NCI-H524 (cell line): Measurements from ENCODE around the gene GALNT18.

Experiments
- DNase-seq, 2 experiments: peaks; one replicate each; lab custom pipeline; 2025; lab: John Stamatoyannopoulos, UW

Gene GALNT18

DNA sequence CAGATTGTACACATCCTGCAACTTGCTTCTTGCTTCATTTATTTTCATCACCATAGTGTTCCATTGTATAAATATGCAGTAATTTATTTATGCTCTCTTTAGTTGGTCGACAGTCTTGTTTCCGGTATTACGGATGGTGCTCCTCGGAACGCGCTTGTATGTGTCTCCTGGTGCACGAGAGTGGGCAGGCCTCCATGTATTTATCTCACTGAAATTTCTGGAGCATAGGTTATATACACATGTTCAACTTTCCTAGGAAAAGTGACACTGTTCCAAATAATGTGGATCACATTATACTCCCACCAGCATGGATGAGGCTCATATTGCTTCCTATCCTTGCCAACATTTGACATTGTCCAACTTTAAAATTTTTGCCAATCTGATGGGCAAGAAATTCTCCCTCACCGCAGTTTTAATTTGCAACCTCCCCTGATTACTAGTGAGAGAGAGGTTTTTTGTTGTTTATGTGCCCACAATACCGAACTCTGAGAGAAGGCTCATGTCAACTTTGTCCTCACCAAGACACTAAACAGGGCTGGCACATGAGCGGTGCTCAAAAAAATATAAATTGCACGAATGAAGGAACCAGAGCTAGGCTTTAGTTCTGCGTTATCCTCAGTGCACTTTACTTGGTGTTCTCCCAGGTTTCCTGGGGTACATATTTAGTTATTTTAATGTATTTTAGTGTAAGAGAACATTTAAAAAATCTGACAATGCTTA lies 272.5 kb downstream of the GALNT18 start:
- DNase-seq: no peak

DNA sequence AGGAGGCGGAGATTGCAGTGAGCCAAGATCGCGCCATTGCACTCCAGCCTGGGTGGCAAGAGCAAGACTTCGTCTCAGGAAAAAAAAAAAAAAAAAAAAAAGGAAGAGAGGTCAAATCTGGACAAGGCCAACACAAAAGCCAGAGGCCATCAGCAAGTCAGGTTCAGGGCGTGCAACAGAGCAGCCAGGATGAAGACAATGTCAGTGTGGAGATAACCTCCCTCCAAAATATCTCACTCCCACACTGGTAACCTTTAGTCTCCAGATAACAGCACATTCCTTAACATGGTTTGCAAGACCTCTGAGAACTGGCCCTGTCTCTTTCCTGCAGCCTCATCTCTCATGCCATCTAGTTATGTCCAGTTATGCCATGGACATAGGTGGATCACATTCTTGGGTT lies 273.5 kb downstream of the GALNT18 start:
- no peak for DNase-seq

DNA sequence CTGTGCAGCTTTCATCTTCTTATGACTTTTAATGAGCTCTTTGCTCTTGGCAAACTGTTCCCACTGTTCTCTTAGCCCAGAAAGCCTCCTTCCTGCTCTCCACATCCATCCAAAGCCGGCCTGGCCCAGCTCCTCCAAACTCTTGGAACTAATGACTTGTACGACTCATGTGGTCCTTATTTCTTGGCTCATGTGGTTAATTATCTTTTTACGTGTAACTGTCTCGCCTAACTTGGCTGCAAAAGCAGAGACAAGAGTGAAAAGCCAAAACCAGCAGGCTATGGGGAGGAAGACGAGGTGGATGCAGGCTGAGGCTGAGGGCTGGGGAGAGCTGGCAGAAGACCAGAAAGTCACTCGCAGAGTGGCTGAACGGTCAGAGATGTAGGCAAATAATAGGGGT lies 274.2 kb downstream of the GALNT18 start:
- DNase-seq: no peak

DNA sequence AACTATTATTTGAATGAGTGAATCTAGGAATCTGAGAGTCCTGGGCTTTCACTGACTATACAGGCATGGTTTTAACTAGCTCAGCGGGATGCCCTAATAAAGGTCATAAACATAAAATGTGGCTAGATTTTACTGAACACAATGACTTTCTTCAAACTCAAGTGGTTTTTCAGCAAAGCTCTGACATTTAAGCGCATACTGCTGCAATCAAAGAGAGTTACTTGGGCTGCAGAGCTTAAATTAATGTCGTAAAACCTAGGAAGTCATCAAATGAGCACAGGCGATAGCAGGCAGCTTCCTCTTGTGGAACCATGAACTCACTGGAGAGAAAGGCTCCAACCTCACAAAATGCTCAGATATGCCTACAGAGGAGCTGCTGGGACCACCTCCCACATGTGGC lies 275.5 kb downstream of the GALNT18 start:
- DNase-seq: no peak

DNA sequence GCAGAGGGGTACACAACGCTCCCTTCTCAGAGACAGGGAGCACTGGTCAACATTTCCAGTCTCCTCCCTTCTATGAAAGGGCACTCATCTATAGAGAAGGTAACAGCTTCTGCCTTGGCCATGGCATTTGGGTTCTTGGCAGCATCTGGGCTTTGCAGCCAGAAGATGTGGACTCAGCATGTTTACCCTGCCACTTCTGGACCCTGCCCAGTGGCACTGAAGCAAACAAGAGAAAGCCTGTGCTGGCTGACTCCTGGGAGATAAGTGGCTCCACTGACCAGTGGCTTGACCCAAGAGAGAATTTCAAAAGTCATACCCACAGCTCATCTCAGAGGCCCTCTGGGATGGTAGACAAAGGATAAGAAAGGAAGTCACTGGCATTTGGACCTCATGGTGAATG lies 276.7 kb downstream of the GALNT18 start:
- DNase-seq: no peak

DNA sequence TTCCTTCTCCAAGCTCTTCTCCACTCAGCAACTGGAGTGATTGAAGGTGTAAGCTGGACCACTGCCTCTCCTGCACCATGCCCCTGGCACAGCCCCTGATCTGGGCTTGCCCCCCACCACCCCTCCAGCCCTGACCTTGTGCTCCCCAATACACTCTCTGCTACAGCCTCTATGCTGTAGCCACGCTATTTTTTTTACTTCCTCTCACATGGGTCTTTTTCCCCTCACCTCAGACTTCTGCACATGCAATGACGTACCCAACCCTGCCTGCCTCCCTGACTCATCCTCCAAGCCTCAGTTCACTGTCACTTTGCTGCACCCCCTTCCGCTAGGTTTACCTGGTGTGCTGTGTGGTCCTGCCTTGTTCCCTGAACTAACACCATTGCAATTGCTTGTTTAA lies 277.8 kb downstream of the GALNT18 start:
- no peak for DNase-seq

DNA sequence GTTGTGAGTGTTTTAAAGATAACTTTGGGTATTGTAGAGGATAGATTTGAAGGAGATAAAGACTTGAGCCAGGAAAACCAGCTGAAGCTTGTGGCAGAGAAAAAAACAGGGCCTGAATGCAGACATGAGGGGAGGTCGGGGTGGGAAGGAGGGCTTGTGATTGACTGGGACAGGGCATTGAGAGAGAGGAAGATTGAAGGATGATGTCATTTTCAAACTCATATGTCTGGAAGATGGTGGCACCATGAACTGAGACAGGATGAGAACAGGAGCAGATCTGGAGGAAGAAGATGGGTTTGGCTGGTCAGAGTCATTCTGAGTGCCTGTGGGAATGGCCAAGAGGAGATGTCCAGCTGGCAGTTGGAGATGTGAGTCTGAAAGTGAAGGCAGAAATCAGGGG lies 283.5 kb downstream of the GALNT18 start:
- no peak for DNase-seq

DNA sequence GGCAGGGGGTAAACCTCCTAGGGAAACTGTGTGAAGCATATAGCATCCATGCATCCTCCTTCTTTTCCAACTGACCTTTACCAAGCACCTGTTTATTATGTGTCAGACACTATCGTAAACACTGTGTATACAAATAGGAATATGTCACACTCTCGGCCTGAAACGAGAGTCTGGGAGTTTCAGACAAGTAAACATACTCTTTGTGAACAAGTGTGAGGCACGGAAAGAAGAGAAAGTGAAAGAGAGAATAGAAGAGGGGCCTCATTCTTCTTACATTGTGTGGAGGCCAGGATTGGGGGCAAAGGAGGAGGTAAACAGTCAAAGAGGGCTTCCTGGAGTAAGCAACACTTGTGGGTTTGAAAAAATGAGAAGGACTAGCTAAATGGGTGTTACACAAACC lies 285.1 kb downstream of the GALNT18 start:
- no peak for DNase-seq

DNA sequence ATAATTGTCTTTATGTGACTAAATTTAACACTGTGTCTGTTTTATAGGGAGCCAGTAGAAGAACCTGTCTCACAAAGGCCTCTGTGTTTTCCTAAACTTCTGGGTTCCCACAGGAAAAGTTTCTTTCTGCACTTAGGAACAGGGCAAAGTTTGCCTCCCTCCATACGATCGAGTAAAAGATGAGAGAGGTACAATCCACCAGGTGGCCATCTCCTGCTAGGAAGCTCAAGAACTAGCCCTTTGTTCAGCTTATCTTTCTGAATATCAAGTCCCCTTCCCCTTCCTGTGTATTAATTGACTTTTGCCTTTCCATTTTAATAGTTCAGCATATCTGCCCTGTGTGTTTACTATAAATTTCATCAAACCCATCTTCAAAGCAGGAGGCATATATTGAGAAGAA lies 286.8 kb downstream of the GALNT18 start:
- DNase-seq: no peak

DNA sequence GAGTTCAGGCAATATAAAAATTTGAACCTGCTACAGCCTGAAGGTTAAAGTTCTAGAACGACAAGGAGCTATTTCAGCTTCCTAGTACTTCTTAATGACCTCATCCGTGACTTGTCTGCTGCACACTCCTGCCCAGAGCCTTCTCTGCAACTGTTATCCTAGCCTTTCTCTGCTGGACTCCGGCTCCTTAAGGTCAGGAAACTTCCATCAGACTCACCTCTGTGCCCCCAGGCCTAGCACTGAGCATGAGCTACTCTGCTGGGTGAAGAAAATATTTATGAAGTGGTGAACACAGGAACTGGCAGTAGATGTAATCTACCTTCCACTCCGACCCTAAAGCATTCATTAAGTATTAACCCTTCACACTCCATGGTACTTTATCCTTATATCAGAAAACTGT lies 287.2 kb downstream of the GALNT18 start:
- no peak for DNase-seq

DNA sequence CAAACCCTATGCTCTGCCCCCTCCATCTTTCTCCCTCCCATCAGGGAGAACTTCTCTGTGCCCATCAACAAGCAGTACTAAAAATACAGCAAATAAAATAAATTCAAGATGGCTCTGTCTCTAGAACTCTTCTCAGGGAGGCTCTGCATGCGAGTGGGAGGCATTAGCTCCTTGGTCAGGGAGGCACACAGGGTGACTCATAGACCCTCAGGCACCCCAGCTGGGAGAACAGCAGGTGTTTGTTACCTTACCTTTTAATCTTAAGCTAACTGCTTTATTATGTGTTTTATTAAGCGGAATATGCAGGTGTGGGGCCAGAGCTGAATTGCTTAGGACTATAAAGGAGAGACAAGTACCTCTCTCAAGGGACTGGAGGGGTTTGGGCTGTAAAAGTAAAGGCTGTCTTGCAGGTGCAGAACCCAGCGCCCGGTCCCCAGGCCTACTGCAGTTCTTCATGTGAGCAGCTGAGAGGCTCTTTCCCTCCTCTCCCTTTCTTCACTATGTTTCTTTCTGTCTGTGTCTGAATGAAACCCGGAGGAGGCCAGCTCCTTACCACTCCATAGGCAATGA lies 289.6 kb downstream of the GALNT18 start:
- peak in 1 of 2 experiments; percentile 18 for DNase-seq

DNA sequence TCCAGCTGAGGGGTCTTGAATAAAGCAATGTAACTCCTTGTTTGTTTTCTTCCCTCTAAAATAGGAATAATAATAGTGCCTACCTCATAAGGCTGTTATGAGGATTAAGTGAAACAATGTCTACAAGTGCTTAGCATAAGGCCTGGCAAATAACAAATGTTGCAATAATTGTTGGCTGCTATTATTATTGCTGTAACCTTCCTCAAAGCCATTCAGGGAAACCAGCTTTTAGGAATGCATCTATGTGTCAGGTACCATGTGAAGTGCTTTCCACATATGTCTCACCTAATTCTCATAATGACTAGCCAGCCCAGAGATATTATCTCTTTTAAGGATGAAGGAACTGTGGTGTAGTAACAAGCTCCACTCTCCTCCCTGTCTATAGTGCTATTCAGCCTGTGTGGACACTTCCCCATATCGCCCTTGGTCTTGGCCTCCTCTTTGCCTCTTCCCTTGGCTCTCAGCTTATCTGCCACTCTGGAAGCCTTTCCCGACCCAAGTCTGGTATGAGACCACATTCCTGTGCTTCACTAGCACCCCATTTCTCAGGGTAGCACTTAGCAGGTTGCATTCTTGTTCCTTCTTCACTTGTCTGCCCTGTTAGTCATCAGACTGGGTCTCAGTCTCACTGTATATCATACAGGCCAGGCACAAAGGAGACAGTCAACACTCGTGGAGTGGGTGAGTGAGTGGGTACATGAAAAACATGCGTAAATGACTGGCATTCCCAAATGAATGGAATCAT lies 292.6 kb downstream of the GALNT18 start:
- no peak for DNase-seq

DNA sequence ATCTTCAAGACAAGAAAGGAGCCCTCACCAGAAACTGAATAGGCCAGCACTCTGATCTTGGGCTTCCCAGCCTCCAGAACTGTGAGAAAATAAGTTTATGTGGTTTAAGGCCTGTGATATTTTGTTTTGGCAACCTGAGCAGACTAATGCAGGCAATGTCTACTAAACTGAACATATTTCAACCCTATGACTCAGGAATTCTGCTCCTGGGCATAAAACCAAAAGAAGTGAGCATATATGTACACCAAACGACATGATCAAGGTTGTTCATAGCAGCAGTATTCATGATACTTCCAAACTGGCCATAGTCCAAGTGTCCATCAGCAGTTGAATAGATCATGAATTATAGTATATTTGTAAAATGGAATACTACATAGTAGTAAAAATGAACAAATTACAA lies 297.7 kb downstream of the GALNT18 start:
- no peak for DNase-seq

DNA sequence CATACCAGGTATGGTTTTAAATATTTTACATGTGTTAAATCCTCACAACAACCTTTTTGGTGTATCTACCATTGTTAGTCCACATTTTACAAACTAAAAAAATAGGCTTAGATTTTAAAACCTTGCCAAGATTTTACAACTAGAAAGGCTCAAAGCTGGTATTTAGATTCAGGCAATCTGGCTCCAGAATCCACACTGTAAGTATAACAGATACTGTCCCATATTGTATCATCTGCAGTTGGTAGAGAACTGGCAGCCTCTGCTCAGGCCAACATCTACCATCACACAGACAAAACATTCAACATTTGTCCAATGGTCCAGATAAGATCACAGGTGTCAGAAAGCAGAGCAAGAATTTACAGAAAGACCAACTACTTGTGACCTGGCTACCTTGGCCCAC lies 299.7 kb downstream of the GALNT18 start:
- DNase-seq: no peak

DNA sequence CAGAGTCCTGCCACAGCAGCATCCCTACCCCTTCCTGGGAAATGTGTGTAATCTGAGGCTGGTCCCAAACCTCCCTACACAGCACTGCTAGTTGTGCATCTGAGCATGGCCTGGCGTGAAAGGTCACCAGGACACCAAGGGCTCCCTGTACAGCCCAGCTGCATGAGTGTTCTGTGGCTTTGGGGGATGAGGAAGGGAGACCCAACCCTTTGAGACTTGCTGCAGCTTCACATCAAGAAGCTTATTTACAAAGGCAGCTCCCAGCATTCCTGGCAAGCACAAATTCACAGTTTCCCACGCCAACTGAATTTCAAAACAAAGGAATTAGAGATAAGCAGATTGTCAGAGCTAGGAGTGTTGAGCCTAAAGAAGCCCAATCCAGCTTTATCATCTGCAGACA lies 301.0 kb downstream of the GALNT18 start:
- DNase-seq: no peak

DNA sequence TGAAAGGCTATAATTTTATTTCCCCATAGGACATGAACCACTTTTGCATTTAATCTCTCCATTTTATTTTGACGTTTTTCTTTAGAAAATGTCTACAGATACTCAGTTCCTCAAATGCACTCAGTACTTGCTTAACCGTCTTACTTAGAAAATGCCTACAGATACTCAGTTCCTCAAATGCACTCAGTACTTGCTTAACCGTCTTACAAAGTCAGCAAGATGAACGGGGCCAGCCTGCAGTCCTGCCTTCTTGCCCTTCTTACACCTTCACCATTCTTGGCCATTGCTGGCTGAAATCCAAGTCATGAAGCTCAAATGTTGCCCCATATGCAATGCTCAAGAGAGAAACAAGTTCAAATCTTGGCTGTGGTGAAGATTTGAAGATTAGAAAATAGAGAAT lies 302.8 kb downstream of the GALNT18 start:
- DNase-seq: no peak

DNA sequence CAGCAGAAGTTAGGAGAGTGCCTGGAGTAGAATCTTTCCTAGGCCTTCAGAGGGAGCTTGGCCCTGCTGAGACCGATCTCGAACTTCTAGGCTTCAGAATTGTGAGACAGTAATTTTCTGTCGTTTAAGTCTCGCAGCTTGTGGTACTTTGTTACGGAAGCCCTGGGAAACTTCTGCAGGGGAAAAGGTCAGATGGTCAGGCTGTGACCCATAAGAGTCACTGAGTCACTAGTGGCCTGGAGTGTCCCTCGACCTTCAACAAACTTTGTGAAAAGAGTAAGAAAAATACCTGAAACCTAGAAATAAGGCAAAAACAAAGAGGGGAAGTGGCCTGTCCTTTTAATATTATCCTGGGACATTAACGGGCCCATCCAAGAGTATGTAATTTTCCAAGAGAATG lies 303.3 kb downstream of the GALNT18 start:
- DNase-seq: no peak

DNA sequence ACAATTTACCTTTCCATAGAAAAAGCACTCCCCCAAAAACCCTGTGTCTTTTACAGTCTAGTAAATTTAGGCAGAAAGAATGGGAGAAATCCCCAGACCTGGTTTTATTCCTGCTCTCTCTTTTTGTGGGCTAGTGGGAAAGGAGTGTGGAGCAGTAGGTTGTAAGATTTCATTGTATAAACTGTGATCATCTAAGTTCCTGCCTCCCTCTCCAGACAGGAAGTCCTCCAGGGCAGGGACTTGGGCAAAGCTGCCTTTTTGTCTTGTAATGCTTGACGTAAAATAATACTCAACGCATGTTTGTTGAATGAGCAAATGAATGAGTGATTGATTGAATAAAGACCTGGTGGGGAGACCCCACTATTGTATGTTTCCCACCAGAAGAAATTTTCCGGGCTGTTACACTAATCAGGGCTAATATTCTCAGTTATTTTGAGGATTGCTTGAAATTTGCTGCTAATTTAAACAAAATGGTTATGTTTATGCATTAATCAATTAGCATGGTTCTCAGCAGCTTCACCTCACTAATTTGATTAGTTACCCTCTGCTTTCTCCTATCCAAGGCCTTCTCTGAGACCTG lies 305.1 kb downstream of the GALNT18 start:
- no peak for DNase-seq

DNA sequence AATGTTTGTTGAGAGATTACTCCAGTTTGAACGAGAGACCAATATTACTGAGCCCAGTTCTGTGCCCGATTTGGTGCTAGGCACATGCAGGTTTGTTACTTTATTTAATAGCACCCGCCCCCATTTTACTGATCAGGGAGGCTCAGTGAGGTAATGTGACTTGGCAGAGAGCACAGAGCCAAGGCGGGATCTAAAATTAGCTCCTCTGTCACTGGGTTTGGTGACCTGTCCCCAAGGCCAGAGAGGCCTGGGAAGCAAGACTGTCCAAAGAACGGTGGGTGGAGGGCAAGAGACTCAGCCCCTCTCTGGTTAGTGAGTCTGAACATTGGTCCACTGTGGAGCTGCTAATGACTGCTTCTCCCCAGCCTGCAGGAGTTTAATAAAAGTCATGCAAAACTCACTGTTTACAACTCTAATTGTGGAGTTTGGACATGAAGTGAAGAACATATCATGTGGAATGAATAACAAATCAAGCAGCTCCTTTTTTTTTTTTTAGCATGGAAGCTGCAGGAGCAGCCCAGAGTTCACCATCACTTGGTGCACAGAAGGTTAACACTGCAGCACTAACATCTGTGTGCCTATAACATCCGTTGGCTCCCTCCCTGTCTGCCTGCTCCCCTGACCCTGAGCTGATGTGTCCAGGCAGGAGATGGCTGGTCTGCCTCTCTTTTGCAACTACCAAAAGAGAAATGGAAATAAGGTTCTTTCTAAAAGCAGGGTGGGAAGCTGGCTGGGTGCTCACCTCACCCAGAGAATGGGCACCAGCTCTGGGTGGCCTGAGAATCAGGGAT lies 307.7 kb downstream of the GALNT18 start:
- no peak for DNase-seq

DNA sequence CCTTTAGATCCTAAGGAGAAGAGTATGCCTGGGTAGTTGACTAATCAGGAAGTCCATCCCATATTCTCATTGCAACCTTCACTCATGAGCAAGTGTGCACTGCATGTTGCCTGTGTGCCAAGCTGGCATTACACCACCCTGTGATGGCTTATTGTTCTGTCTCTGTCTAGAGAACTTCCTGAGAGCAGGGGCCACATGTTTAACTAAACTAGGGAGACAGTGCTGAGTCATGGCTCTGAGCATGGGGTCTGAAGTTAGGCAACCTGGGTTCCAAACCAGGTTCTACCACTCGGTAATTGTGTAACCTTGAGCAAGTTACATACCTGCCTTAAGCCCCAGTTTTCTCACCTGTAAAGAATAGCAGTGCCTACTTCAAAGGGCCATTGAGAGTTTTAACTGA lies 308.4 kb downstream of the GALNT18 start:
- no peak for DNase-seq

DNA sequence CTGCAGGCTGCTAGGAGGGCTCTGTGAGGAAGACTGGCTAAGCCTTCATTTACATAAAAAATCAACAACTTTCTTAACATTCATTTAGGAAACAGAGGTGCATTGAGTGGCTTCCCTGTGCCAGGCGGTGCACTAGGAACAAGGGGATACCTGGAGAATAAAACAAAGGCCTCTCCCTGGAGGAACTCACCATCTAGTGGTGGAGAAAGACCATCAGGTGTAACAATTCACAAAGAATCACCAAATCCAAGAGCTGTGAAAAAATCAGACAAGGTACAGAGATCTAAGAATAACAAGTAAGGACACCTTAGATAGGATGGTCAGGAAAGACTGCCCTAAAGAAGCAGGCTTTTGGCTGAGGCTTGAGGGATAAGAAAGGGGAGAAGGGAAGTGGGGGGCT lies 309.1 kb downstream of the GALNT18 start:
- DNase-seq: no peak

DNA sequence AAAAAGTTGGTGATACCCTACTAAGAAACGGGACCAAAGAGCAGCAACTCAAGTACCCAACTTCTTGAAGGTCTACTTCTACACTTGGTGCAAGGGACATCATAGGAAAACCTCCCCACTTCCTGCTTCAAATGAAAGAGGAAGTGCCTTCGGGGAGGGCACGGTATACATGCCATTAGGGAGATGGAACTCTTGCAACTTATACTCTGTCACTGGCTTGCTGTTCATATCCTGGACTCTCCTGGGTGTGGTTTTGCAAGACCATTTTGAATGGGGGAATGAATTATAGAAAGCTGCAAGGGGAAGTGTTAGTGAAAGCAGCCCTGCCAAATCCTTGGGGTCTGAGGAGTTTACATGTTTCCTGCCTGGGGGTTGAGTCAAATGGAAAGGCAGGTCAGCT lies 310.6 kb downstream of the GALNT18 start:
- DNase-seq: no peak
